ENCODE results near the gene EFNA2.

Gene EFNA2

DNA sequence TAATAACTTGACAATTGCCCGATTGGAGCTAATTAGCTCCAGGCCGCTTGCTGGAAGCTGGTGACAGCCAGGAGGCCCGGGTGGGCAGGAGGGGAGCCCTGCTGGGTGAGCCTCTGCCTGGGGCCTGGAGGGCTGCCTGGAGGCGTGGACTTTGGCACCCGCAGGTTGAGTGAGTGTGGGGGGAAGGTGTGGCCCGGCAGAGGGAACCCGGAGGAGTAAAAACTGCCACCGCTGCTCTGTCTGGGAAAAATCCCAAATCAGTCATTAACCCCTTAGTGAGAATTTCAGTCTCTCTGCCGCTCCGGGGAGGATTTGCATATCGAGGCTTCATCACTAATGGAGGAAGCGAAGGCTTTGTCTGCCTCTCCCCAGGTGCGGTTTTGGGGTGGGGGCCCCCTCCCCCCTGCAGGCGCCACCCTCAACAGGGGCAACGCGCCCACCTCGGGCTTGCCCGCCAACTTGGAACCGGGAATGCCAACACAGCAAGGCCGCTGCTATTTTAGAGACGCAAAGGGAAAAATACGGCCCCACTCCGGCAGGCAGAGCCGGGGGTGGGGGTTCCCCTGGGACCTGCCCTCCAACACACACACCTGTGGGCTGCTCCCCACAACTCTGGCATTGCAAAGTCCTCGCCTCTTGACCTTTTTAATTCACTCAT is 6.2 kb downstream of the EFNA2 start:
- peak; percentile 85 for DNase-seq (ENCODE audit: low spot score)
- TF ChIP-seq, protein P1, sequence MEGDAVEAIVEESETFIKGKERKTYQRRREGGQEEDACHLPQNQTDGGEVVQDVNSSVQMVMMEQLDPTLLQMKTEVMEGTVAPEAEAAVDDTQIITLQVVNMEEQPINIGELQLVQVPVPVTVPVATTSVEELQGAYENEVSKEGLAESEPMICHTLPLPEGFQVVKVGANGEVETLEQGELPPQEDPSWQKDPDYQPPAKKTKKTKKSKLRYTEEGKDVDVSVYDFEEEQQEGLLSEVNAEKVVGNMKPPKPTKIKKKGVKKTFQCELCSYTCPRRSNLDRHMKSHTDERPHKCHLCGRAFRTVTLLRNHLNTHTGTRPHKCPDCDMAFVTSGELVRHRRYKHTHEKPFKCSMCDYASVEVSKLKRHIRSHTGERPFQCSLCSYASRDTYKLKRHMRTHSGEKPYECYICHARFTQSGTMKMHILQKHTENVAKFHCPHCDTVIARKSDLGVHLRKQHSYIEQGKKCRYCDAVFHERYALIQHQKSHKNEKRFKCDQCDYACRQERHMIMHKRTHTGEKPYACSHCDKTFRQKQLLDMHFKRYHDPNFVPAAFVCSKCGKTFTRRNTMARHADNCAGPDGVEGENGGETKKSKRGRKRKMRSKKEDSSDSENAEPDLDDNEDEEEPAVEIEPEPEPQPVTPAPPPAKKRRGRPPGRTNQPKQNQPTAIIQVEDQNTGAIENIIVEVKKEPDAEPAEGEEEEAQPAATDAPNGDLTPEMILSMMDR (IDR thresholded peaks at IDR 0.05; ENCODE audit: extremely low read depth, missing control alignments): no peak

DNA sequence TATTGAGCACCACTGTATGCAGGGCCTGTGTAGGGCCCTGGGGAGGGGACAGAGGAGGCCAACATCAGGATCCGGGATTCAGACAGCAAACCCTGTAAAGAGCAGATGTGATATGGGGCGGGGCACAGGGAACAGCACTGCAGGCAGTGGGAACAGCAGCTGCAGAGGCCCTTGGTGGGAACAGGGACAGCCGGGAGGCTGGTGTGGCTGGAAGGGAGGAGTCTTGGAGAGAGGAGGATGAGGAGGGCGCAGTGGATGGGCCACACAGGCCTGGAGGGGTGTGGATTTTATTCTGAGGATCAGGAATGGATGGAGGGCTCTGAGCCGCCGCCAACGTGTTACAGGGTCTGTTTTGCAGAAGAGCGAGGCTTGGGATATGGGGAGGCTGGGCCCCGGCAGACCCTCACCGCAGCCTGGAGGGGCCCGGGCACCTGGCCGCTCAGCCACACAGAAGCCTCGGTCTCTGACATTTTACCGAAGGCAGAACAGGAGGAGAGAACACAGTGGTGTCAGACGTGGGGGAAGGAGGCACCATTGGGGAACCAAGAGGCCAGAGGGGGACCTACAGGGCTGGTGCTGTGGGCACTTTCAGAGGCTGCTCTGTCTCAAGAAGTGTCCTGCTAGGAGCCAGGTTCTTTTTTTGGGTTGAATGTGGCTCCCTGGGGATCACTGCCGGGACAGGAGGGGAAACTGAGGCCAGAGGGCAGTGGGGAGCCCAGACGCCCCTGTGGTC is 6.9 kb downstream of the EFNA2 start:
- TF ChIP-seq, protein P1 (IDR thresholded peaks at IDR 0.05; ENCODE audit: extremely low read depth, missing control alignments): no peak
- DNase-seq (ENCODE audit: low spot score): no peak

DNA sequence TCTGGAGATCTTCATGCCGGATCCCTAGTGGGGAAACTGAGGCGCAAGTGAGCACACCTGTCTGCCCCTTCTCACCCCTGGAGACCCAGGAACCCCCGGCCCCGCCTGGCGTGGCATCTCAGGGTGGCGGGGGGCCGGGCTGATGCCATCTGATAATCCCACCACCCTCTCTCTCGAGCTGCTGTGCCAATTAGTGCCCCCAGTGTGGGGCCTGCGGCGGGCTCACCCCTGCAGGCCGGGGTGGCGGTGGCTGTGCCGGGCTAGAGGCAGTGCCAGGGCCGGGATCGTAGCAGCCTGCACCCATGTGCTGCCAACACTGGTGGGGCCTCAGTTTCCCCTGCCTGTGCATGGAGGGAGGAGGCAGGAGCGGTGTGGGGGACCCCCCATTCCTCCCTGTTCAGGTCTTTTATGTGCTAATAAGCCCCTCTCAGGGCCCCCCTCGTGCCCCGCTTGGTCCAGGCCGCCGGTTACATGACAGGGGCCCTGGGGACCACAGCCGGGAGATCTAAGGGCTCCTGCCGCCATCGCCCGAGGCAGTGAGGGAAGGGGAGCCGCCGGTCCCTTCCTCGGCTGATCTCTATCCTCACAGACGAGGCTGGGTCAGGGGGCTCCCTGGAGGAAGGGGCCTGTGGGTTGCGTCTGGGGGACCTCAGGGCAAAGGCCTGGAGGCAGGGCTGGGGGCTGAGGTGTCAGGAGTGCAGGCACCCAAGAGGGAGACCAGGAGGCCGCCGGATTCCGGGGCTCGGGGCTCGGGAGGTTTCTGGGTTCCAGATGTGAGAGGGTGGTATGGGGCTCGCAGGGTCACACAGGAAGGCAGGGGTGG is 8.3 kb downstream of the EFNA2 start:
- TF ChIP-seq, protein P1 (IDR thresholded peaks at IDR 0.05; ENCODE audit: extremely low read depth, missing control alignments): no peak
- DNase-seq (ENCODE audit: low spot score): no peak

DNA sequence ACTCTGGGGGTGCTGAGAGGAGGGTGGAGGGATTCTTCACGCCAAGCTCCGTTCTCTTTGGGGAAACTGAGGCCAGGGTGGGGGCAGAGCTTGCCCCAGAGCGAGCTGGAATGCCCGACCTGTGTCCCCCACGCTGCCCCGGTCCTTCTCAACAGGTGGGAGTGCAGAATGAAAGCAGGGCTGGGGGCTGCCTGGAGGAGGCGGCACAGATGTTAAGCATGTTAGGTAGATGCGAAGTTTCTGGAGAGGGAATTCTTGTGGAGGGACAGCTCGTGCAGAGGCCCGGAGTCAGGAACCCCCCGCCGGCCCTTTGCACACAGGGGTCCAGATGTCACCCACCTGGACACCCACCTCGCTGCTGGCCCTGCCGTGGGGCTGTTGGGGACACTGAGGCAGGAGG is 9.0 kb downstream of the EFNA2 start:
- no peak for DNase-seq (ENCODE audit: low spot score)
- TF ChIP-seq, protein P1 (IDR thresholded peaks at IDR 0.05; ENCODE audit: extremely low read depth, missing control alignments): no peak

DNA sequence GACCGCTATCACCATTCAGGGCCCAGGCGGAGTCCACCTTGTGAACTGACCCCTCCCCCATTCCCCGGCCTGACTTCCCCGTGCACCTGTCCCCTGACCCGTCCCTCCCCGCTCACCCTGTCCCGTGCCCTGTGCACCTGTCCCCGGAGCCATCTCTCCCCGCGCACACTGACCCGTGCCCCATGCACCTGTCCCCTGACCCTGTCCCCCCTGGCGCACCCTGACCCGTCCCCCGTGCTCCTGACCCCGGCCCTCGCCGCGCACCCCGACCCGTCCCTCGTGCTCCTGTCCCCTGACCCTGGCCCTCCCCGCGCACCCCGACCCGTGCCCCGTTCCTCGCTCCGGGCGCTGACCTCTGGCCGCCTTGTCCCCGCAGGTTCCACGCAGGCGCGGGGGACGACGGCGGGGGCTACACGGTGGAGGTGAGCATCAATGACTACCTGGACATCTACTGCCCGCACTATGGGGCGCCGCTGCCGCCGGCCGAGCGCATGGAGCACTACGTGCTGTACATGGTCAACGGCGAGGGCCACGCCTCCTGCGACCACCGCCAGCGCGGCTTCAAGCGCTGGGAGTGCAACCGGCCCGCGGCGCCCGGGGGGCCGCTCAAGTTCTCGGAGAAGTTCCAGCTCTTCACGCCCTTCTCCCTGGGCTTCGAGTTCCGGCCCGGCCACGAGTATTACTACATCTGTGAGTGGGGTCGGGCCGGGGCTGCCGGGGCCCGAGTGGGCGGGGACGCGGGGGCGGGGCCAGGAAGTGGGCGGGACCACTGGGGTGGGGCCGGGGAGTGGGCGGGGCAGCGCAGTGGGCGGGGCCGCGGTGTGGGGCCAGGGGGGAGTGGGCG is 9.7 kb downstream of the EFNA2 start:
- DNase-seq (ENCODE audit: low spot score): peak; percentile 84
- TF ChIP-seq, protein P1 (IDR thresholded peaks at IDR 0.05; ENCODE audit: extremely low read depth, missing control alignments): no peak

DNA sequence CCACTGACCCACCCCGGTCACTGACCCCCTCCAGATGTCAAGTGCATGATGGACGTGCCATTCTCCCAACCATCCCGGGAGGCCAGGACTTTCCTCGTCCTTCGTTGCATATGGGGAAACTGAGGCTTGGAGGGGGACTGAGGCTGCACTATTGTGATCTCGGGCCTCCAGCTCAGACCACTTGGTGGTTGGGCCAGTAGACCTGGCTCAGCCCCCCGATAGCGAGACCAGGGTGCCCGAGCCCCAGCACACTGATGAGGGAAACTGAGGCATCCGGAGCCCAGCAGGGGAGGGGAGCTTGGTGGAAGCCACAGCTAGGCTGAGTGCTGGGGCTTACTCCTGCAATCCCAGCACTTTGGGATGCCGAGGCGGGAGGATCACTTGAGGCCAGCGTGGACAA is 10.4 kb downstream of the EFNA2 start:
- TF ChIP-seq, protein P1 (IDR thresholded peaks at IDR 0.05; ENCODE audit: extremely low read depth, missing control alignments): no peak
- no peak for DNase-seq (ENCODE audit: low spot score)
